ENCODE measurements around the gene GPR141. TPM values are rescaled to one million over a fixed set of nuclear protein-coding genes. Genes with fewer than 3 reads are reported as not detected.

Gene GPR141
- total RNA-seq, 1 donor: not detected

DNA sequence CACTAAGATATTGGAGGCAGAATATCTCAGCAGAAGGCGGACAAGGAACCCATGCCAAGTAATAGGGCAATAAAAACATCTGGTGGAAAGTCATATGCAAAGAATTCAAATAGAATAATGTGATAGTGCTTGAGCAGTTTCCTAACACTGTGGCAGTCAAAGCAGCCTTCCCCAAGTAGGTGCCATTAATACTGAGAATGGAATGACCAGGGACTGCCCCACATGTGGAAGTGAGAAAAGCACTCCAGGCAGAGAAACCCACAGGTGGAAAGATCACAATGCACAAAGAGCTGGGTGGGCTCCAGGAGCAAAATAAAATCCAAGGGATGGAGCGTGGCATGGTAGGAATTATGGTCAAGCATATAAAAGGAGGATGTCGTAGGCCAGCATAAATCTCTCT is 100.4 kb downstream of the GPR141 start:
- TF ChIP-seq CTCF (IDR thresholded peaks at IDR 0.05; ENCODE audit: extremely low read depth, low read depth, low read length): no peak
- no peaks in the 10 kb centered on the region for H3K79me2 ChIP-seq (ENCODE audit: insufficient read depth, low read length)
- H4K20me1 ChIP-seq (ENCODE audit: insufficient read depth, low read length): no peaks in the 10 kb centered on the region
- H3K27me3 ChIP-seq (ENCODE audit: insufficient read depth, low read length): no peaks in the 10 kb centered on the region
- H3K4me1 ChIP-seq (ENCODE audit: insufficient read depth, low read length): no peaks in the 10 kb centered on the region
- DNase-seq (ENCODE audit: insufficient read length, low spot score, missing footprints): no peak
- H3K4me2 ChIP-seq (ENCODE audit: insufficient read depth, low read length): no peak overlapping the region
- H3K36me3 ChIP-seq (ENCODE audit: insufficient read depth, low read length): no peaks in the 10 kb centered on the region
- H3K4me3 ChIP-seq (ENCODE audit: insufficient read depth, low read length): no peak overlapping the region
- H3K27ac ChIP-seq (ENCODE audit: low read depth, low read length): no peak overlapping the region
- H2AFZ ChIP-seq (ENCODE audit: low read length): no peak overlapping the region
- peaks cover 2% of the 10 kb centered on the region for H3K9me3 ChIP-seq (ENCODE audit: low read depth, low read length)

GRCh38 chr7:37786741-37787569 is 103.4 kb downstream of the GPR141 start:
- H3K79me2 ChIP-seq (ENCODE audit: insufficient read depth, low read length): no peaks in the 10 kb centered on the region
- no peak for TF ChIP-seq CTCF (IDR thresholded peaks at IDR 0.05; ENCODE audit: extremely low read depth, low read depth, low read length)

More at GRCh38 chr7:37786741-37787569, 103.4 kb downstream of the GPR141 start:
- Histone ChIP-seq H3K4me1 (ENCODE audit: insufficient read depth, low read length) (no peaks in the 10 kb centered on the region), H3K27me3 (ENCODE audit: insufficient read depth, low read length) (no peaks in the 10 kb centered on the region), H3K9me3 (ENCODE audit: low read depth, low read length) (no peaks in the 10 kb centered on the region), H2AFZ (ENCODE audit: low read length) (no peak overlapping the region), H3K4me3 (ENCODE audit: insufficient read depth, low read length) (no peak overlapping the region), H4K20me1 (ENCODE audit: insufficient read depth, low read length) (no peaks in the 10 kb centered on the region), H3K36me3 (ENCODE audit: insufficient read depth, low read length) (no peaks in the 10 kb centered on the region), H3K27ac (ENCODE audit: low read depth, low read length) (no peak overlapping the region), H3K4me2 (ENCODE audit: insufficient read depth, low read length) (no peak overlapping the region)
- no peak for DNase-seq (ENCODE audit: insufficient read length, low spot score, missing footprints)

Other genes with a start within 250 kb of the GPR141 start
- gene ELMO1, start 234.9 kb upstream of the GPR141 start, total RNA-seq: 0.29 and 2.2 TPM in 2 replicates
- gene NME8, start 164.8 kb downstream of the GPR141 start, total RNA-seq: not detected in 2 replicates
- 151 and 205 TPM in 2 replicates for gene SFRP4, start 233.1 kb downstream of the GPR141 start, total RNA-seq
- 99.3 and 123 TPM in 2 replicates for gene EPDR1, start 236.9 kb downstream of the GPR141 start, total RNA-seq